ENCODE results near the gene ASPHD2. TPM values are rescaled to one million over a fixed set of nuclear protein-coding genes. Genes with fewer than 3 reads are reported as not detected.

The ASPHD2 gene
- total RNA-seq, 4 donors from 2014 or later: 0.38 to 2.4 (median 1.6) TPM

GRCh38 chr22:26481694-26482093, 52.6 kb downstream of the ASPHD2 start:
- Histone ChIP-seq H3K36me3 (peaks cover 4% of the 10 kb centered on the region in 2 donors), H3K9me3 (no peaks in the 10 kb centered on the region), H3K27ac (no peak overlapping the region), H3K4me1 (peaks cover 4 to 63% of the 10 kb centered on the region in 2 donors), H3K4me3 (replicated peaks in 1 of 3) (no peak overlapping the region), H3K27me3 (no peaks in the 10 kb centered on the region)
- no peak for DNase-seq
- WGBS, 2 donors: 81 to 87% methylated on average over 4 of the region's 4 CpGs
- intact Hi-C loops (cut with DNase I): loop anchor here (10.0 kb wide), 2 partner anchors 63 to 103 kb away; no protein-coding TSS in a partner anchor
- TF ChIP-seq POLR2A (IDR thresholded peaks at IDR 0.05) (no peak), CTCF (IDR thresholded peaks at IDR 0.05) (no peak)

- H3K9me3 ChIP-seq: no peaks in the 10 kb centered on the region
- H3K27ac ChIP-seq: no peak overlapping the region
- DNase-seq: no peak
- peaks cover 0 to 4% of the 10 kb centered on the region in 2 donors for H3K36me3 ChIP-seq
- peaks cover 7 to 67% of the 10 kb centered on the region in 2 donors for H3K4me1 ChIP-seq
- 57 to 67% methylated on average over 5 of the region's 5 CpGs for WGBS, 2 donors
- intact Hi-C loops (cut with DNase I): loop anchor here (10.0 kb wide), 2 partner anchors 63 to 103 kb away; no protein-coding TSS in a partner anchor
- TF ChIP-seq CTCF (IDR thresholded peaks at IDR 0.05) (no peak), POLR2A (IDR thresholded peaks at IDR 0.05) (no peak)
- no peak overlapping the region for H3K4me3 ChIP-seq (replicated peaks in 1 of 3)
- H3K27me3 ChIP-seq: no peaks in the 10 kb centered on the region
Observed at GRCh38 chr22:26482161-26482560, 53.1 kb downstream of the ASPHD2 start.

GRCh38 chr22:26483043-26483438, 54.0 kb downstream of the ASPHD2 start:
- H3K27ac ChIP-seq: peak overlapping the region; percentile 85 to 91 (median 90)
- peaks cover 14 to 76% of the 10 kb centered on the region in 2 donors for H3K4me1 ChIP-seq
- peaks cover 0 to 4% of the 10 kb centered on the region in 2 donors for H3K36me3 ChIP-seq
- intact Hi-C loops (cut with DNase I): loop anchor here (10.0 kb wide), 2 partner anchors 62 to 102 kb away; no protein-coding TSS in a partner anchor
- WGBS, 2 donors: 7 to 13% methylated on average over 7 of the region's 7 CpGs
- no peak for DNase-seq
- H3K9me3 ChIP-seq: no peaks in the 10 kb centered on the region
- H3K27me3 ChIP-seq: no peaks in the 10 kb centered on the region
- no peak for TF ChIP-seq POLR2A (IDR thresholded peaks at IDR 0.05)
- TF ChIP-seq CTCF (IDR thresholded peaks at IDR 0.05): no peak
- peak overlapping the region; percentile 21 to 92 (median 74) for H3K4me3 ChIP-seq (replicated peaks in 1 of 3)

- Histone ChIP-seq H3K27ac (peak within 1 kb of the TSS; percentile 85 to 91 (median 90)), H3K9me3 (no peaks in the 10 kb centered on the region), H3K4me1 (peaks cover 20 to 83% of the 10 kb centered on the region in 2 donors), H3K27me3 (no peaks in the 10 kb centered on the region), H3K4me3 (replicated peaks in 1 of 3) (peak within 1 kb of the TSS; percentile 21 to 92 (median 74)), H3K36me3 (peaks cover 4% of the 10 kb centered on the region in 2 donors)
- peak; percentile 8 to 89 for TF ChIP-seq POLR2A (IDR thresholded peaks at IDR 0.05)
- TF ChIP-seq CTCF (IDR thresholded peaks at IDR 0.05): peak in 1 of 6 experiments; percentile 18
- intact Hi-C loops (cut with DNase I): loop anchor here (10.0 kb wide), 2 partner anchors 61 to 101 kb away; no protein-coding TSS in a partner anchor
- 1 to 3% methylated on average over 17 to 30 of the region's 85 CpGs for WGBS, 2 donors
- peak; percentile 89 to 90 for DNase-seq
Observed at GRCh38 chr22:26483439-26484359, 54.6 kb downstream of the ASPHD2 start, which contains the start of the genes HPS4 and SRRD. TSS of gene HPS4 (minus strand) at chr22:26483783. CDS start at chr22:26481762, 2,021 bp downstream. TSS of gene SRRD (plus strand) at chr22:26483877. CDS start at chr22:26483891, 14 bp downstream.
